OCI-LY7 (cell line): ENCODE measurements around the gene GGA2. TPM values are rescaled to one million over a fixed set of nuclear protein-coding genes. Genes with fewer than 3 reads are reported as not detected.
"Not testable (repeated sequence)": the region's sequence is repeated elsewhere in the genome, so short reads cannot be mapped to it uniquely, and the experiment has no call there.

Experiments
- BruUV-seq: library from RNA; stranded (reverse); fragments of 400-500 nt; replicated peaks from 2 replicates; lab custom pipeline; 2021; lab: Mats Ljungman, UMichigan
- CTCF ChIA-PET: fragments of 300-600 bp; sonication (Branson Sonifier 250); formaldehyde crosslinking; loops from one replicate; lab custom pipeline; 2022; ENCODE audit warnings: antibody characterized with exemption; ENCODE audit not compliant: unreplicated experiment; lab: Charles Lee
- POLR2A ChIA-PET: fragments of 300-600 bp; sonication (Branson Sonifier 250); formaldehyde crosslinking; loops from one replicate; lab custom pipeline; 2022; ENCODE audit warnings: antibody characterized with exemption; lab: Charles Lee
- DNase-seq: peaks from one replicate; pipeline ENCODE4 v3.0.0-alpha.2; 2015; ENCODE audit warnings: low spot score
- H2AFZ ChIP-seq: fragments of 200-600 bp; sonication (generic), shearing (Covaris generic); 2 replicates; pipeline ENCODE4 v1.6.1; 2014; ENCODE audit warnings: mild to moderate bottlenecking, antibody characterized with exemption, low read length, moderate library complexity
- H3K27ac ChIP-seq: fragments of 200-600 bp; sonication (generic); 2 replicates; pipeline ENCODE4 v1.5.1; 2014; ENCODE audit warnings: mixed run types, low read depth, mild to moderate bottlenecking, moderate library complexity, low read length, inconsistent platforms; ENCODE audit not compliant: poor library complexity, severe bottlenecking
- H3K36me3 ChIP-seq: fragments of 200-600 bp; sonication (generic); 2 replicates; pipeline ENCODE4 v1.6.1; 2014; ENCODE audit warnings: mild to moderate bottlenecking, antibody characterized with exemption, low read length, moderate library complexity, mixed read lengths; ENCODE audit not compliant: insufficient read depth
- H3K4me1 ChIP-seq: fragments of 200-600 bp; sonication (generic); 2 replicates; pipeline ENCODE4 v1.5.1; 2014; ENCODE audit warnings: mild to moderate bottlenecking, low read length; ENCODE audit not compliant: insufficient read depth, poor library complexity, severe bottlenecking
- H3K4me2 ChIP-seq: fragments of 200-600 bp; sonication (generic); 2 replicates; pipeline ENCODE4 v1.6.1; 2014; ENCODE audit warnings: mild to moderate bottlenecking, low read length
- H3K4me3 ChIP-seq: fragments of 200-600 bp; sonication (generic); 2 replicates; pipeline ENCODE4 v1.5.1; 2014; ENCODE audit warnings: mild to moderate bottlenecking, low read depth, low read length; ENCODE audit not compliant: poor library complexity, severe bottlenecking
- H3K79me2 ChIP-seq: fragments of 200-600 bp; sonication (generic); 2 replicates; pipeline ENCODE4 v1.6.1; 2016; ENCODE audit warnings: low read depth, mild to moderate bottlenecking, low read length, moderate library complexity, mixed read lengths; ENCODE audit not compliant: insufficient read depth
- H3K9me2 ChIP-seq: fragments of 200-600 bp; sonication (generic); 2 replicates; pipeline ENCODE4 v1.6.1; 2016; ENCODE audit warnings: mild to moderate bottlenecking, low read length, mixed read lengths; ENCODE audit not compliant: insufficient read depth
- H3K9me3 ChIP-seq: fragments of 200-600 bp; sonication (generic); 2 replicates; pipeline ENCODE4 v1.6.1; 2014; ENCODE audit warnings: mild to moderate bottlenecking, mixed run types, low read length, mixed read lengths
- H4K20me1 ChIP-seq: fragments of 200-600 bp; sonication (generic); 2 replicates; pipeline ENCODE4 v1.6.1; 2014; ENCODE audit warnings: mild to moderate bottlenecking, antibody characterized with exemption, low read length, moderate library complexity, mixed read lengths; ENCODE audit not compliant: insufficient read depth
- CTCF ChIP-seq: fragments of 200-600 bp; sonication (generic); conservative IDR thresholded peaks from 2 replicates; pipeline ENCODE4 v1.5.1; 2014; ENCODE audit warnings: mild to moderate bottlenecking, antibody characterized with exemption, low read length, moderate library complexity, mixed read lengths
- EZH2phosphoT487 ChIP-seq: fragments of 200-600 bp; sonication (generic); IDR thresholded peaks from 2 replicates; pipeline ENCODE4 v1.6.1; 2018; ENCODE audit warnings: low read depth, borderline replicate concordance, mild to moderate bottlenecking, mixed run types, antibody characterized with exemption, low read length, moderate library complexity, mixed read lengths
- intact Hi-C: fragments of 100-400 bp; cut with micrococcal nuclease; formaldehyde crosslinking; loops from one replicate; pipeline ENCODE4 v1.10.0; 2022; ENCODE audit not compliant: unreplicated experiment
- total RNA-seq, 2 experiments: library from RNA; depleted of rRNA in 1 of 2; stranded (reverse); fragments of >200 nt in 1 of 2; shearing (Covaris generic) in 1 of 2; gene quantifications; 2 replicates each; pipeline ENCODE4 v1.2.3, GENCODE V29; 2014 to 2022

The GGA2 gene
- total RNA-seq, 2 experiments from 2014 or later: 213 to 580 TPM

- Histone ChIP-seq H3K36me3 (no peaks in the 10 kb centered on the region), H3K27ac (no peak overlapping the region), H4K20me1 (no peaks in the 10 kb centered on the region), H3K9me2 (no peaks in the 10 kb centered on the region), H3K4me1 (peaks cover 13% of the 10 kb centered on the region), H3K79me2 (peaks cover 7% of the 10 kb centered on the region; the same call in 1 of the 2 replicates), H3K4me2 (peak overlapping the region; percentile 81), H2AFZ (peak overlapping the region; percentile 85), H3K9me3 (no peaks in the 10 kb centered on the region), H3K4me3 (peak overlapping the region; percentile 72)
- intact Hi-C loops: loop anchor here (5.0 kb wide), 1 partner anchor 145 kb away; the partner anchor contains the start of gene NDUFAB1
- DNase-seq: no peak
- POLR2A ChIA-PET: interaction anchor here (0.6 kb wide), 1 partner anchor 222 kb away, joined by 3 read pairs; no protein-coding TSS in a partner anchor
- no peak for TF ChIP-seq CTCF
- TF ChIP-seq EZH2phosphoT487: no peak
- no TSS peak for BruUV-seq
- CTCF ChIA-PET: interaction anchor here (0.6 kb wide), 1 partner anchor 15 kb away, joined by 3 read pairs; no protein-coding TSS in a partner anchor
Measured at GRCh38 chr16:23452221-23452571, 58.1 kb downstream of the GGA2 start.

GRCh38 chr16:23448392-23448791 is 61.9 kb downstream of the GGA2 start:
- Histone ChIP-seq H3K79me2 (peaks cover 7% of the 10 kb centered on the region; the same call in 1 of the 2 replicates), H3K27ac (no peak overlapping the region), H2AFZ (no peak overlapping the region), H3K4me3 (no peak overlapping the region), H3K9me3 (no peaks in the 10 kb centered on the region), H3K9me2 (no peaks in the 10 kb centered on the region), H3K4me1 (peaks cover 12% of the 10 kb centered on the region), H3K4me2 (no peak overlapping the region), H4K20me1 (no peaks in the 10 kb centered on the region), H3K36me3 (peaks cover 14% of the 10 kb centered on the region; the same call in 1 of the 2 replicates)
- POLR2A ChIA-PET: no interaction called here
- no peak for TF ChIP-seq CTCF
- no peak for TF ChIP-seq EZH2phosphoT487
- CTCF ChIA-PET: no interaction called here
- intact Hi-C loops: no loop called here
- no peak for DNase-seq
- BruUV-seq: no TSS peak

GRCh38 chr16:23437542-23437941 is 72.8 kb downstream of the GGA2 start:
- H4K20me1 ChIP-seq, H3K4me3 ChIP-seq: not testable (repeated sequence)
- intact Hi-C loops: loop anchor here (10.0 kb wide), 1 partner anchor 373 kb away; no protein-coding TSS in a partner anchor

More at GRCh38 chr16:23437542-23437941, 72.8 kb downstream of the GGA2 start:
- DNase-seq, H2AFZ ChIP-seq, H3K79me2 ChIP-seq, H3K9me3 ChIP-seq, H3K4me2 ChIP-seq, H3K4me1 ChIP-seq, BruUV-seq, H3K9me2 ChIP-seq, H3K27ac ChIP-seq: not testable (repeated sequence)
- ChIA-PET POLR2A (interaction anchor here (0.8 to 1.4 kb wide), 2 partner anchors 134 to 254 kb away, joined by 3 to 5 read pairs; no protein-coding TSS in a partner anchor), CTCF (interaction anchor here (0.6 kb wide), 3 partner anchors 15 to 250 kb away, joined by 3 read pairs; no protein-coding TSS in a partner anchor)
- peaks cover 42% of the 10 kb centered on the region for H3K36me3 ChIP-seq
